HEK293 (cell line): ENCODE data around the gene VPS13D.

ENCODE experiments used
- CTCF ChIA-PET: fragments of 350-600 bp; formaldehyde crosslinking; extraction: SDS; loops from one replicate; lab custom pipeline; 2021; ENCODE audit warnings: antibody characterized with exemption; lab: Yijun Ruan, JAX
- POLR2A ChIA-PET: fragments of 300-600 bp; formaldehyde crosslinking; extraction: SDS; loops from one replicate; lab custom pipeline; 2020; ENCODE audit warnings: antibody characterized with exemption, inconsistent platforms; lab: Yijun Ruan, JAX
- H3K27ac ChIP-seq: fragments of 200-500 bp; sonication (Bioruptor generic); 2 replicates; pipeline ENCODE4 v1.5.1; 2014; ENCODE audit warnings: low read depth, low read length, control low read depth, inconsistent platforms; ENCODE audit errors: extremely low read depth
- H3K36me3 ChIP-seq, 2 experiments: fragments of 200-500 bp in 1 of 2; sonication (Bioruptor generic) in 1 of 2; 1 replicate in 1 of 2; 2 replicates in 1 of 2; pipeline ENCODE4 v1.5.1; 2014 to 2017; ENCODE audit warnings: inconsistent platforms in 2 of 2, low read length in 2 of 2; ENCODE audit not compliant: control insufficient read depth in 2 of 2, insufficient read depth in 1 of 2
- H3K4me1 ChIP-seq: fragments of 200-500 bp; sonication (Bioruptor generic); 2 replicates; pipeline ENCODE4 v1.5.1; 2014; ENCODE audit warnings: mild to moderate bottlenecking, low read length, inconsistent platforms; ENCODE audit not compliant: control insufficient read depth, insufficient read depth
- H3K4me3 ChIP-seq: 2 replicates; pipeline ENCODE4 v1.5.1; 2011; ENCODE audit warnings: low read depth, mild to moderate bottlenecking, control low read depth, low read length, moderate library complexity
- H3K9me3 ChIP-seq: fragments of 200-500 bp; sonication (Bioruptor generic); 2 replicates; pipeline ENCODE4 v1.5.1; 2014; ENCODE audit warnings: low read depth, low read length, inconsistent platforms; ENCODE audit not compliant: control insufficient read depth, insufficient read depth
- ELK4 ChIP-seq: IDR thresholded peaks from 2 replicates; pipeline ENCODE4 v1.6.1; 2011; ENCODE audit warnings: mild to moderate bottlenecking, low read depth, low read length, borderline replicate concordance
- FEZF1 ChIP-seq: fragments of 450-650 bp; formaldehyde crosslinking; IDR thresholded peaks from 2 replicates; pipeline ENCODE4 v1.5.1; 2016; ENCODE audit warnings: missing biosample characterization, missing genetic modification characterization
- GLIS1 ChIP-seq: fragments of 450-650 bp; formaldehyde crosslinking; IDR thresholded peaks from 2 replicates; pipeline ENCODE4 v1.5.1; 2016; ENCODE audit warnings: missing biosample characterization, missing genetic modification characterization
- KLF9 ChIP-seq: fragments of 450-650 bp; formaldehyde crosslinking; IDR thresholded peaks from 2 replicates; pipeline ENCODE4 v1.5.1; 2016; ENCODE audit warnings: missing biosample characterization, missing genetic modification characterization, low read depth
- MYNN ChIP-seq: fragments of 450-650 bp; formaldehyde crosslinking; IDR thresholded peaks from 2 replicates; pipeline ENCODE4 v1.5.1; 2016; ENCODE audit warnings: missing biosample characterization, missing genetic modification characterization, borderline replicate concordance
- PBX3 ChIP-seq: sonication (generic); formaldehyde crosslinking; IDR thresholded peaks from 2 replicates; pipeline ENCODE4 v1.8.1; 2022; ENCODE audit warnings: mild to moderate bottlenecking, moderate library complexity, missing genetic modification reagents
- SALL2 ChIP-seq: fragments of 450-650 bp; formaldehyde crosslinking; IDR thresholded peaks from 2 replicates; pipeline ENCODE4 v1.5.0; 2017; ENCODE audit warnings: missing biosample characterization, mild to moderate bottlenecking, missing genetic modification characterization, borderline replicate concordance
- TCF7L2 ChIP-seq: IDR thresholded peaks from 2 replicates; pipeline ENCODE4 v1.6.1; 2011; ENCODE audit warnings: low read depth, mild to moderate bottlenecking, inconsistent platforms, low read length, moderate library complexity, borderline replicate concordance
- WT1 ChIP-seq: fragments of 450-650 bp; formaldehyde crosslinking; IDR thresholded peaks from 2 replicates; pipeline ENCODE4 v1.5.1; 2016; ENCODE audit warnings: missing biosample characterization, missing genetic modification characterization
- YY2 ChIP-seq: fragments of 450-650 bp; formaldehyde crosslinking; IDR thresholded peaks from 2 replicates; pipeline ENCODE4 v1.5.1; 2016; ENCODE audit warnings: missing biosample characterization, missing genetic modification characterization
- ZBTB10 ChIP-seq: fragments of 450-650 bp; formaldehyde crosslinking; IDR thresholded peaks from 2 replicates; pipeline ENCODE4 v1.5.1; 2016; ENCODE audit warnings: missing biosample characterization, missing genetic modification characterization
- ZBTB17 ChIP-seq: fragments of 450-650 bp; formaldehyde crosslinking; IDR thresholded peaks from 2 replicates; pipeline ENCODE4 v1.5.1; 2016; ENCODE audit warnings: missing biosample characterization, missing genetic modification characterization
- ZFP41 ChIP-seq: fragments of 450-650 bp; formaldehyde crosslinking; IDR thresholded peaks from 2 replicates; pipeline ENCODE4 v1.5.1; 2016; ENCODE audit warnings: missing biosample characterization, missing genetic modification characterization, borderline replicate concordance
- ZFP69B ChIP-seq: fragments of 450-650 bp; formaldehyde crosslinking; IDR thresholded peaks from 2 replicates; pipeline ENCODE4 v1.5.1; 2016; ENCODE audit warnings: missing biosample characterization, missing genetic modification characterization
- ZNF112 ChIP-seq: fragments of 450-650 bp; formaldehyde crosslinking; IDR thresholded peaks from 2 replicates; pipeline ENCODE4 v1.5.0; 2017; ENCODE audit warnings: missing biosample characterization, missing genetic modification characterization
- ZNF114 ChIP-seq: fragments of 450-650 bp; formaldehyde crosslinking; IDR thresholded peaks from 2 replicates; pipeline ENCODE4 v1.5.0; 2017; ENCODE audit warnings: missing biosample characterization, missing genetic modification characterization
- ZNF133 ChIP-seq: fragments of 450-650 bp; formaldehyde crosslinking; IDR thresholded peaks from 2 replicates; pipeline ENCODE4 v1.5.1; 2016; ENCODE audit warnings: missing biosample characterization, missing genetic modification characterization
- ZNF202 ChIP-seq: fragments of 450-650 bp; formaldehyde crosslinking; IDR thresholded peaks from 2 replicates; pipeline ENCODE4 v1.5.1; 2016; ENCODE audit warnings: missing biosample characterization, missing genetic modification characterization, borderline replicate concordance
- ZNF311 ChIP-seq: fragments of 450-650 bp; formaldehyde crosslinking; IDR thresholded peaks from 2 replicates; pipeline ENCODE4 v1.5.1; 2017; ENCODE audit warnings: missing biosample characterization, missing genetic modification characterization, borderline replicate concordance
- ZNF335 ChIP-seq: fragments of 450-650 bp; formaldehyde crosslinking; conservative IDR thresholded peaks from 2 replicates; pipeline ENCODE4 v1.5.1; 2016; ENCODE audit warnings: missing biosample characterization, missing genetic modification characterization
- ZNF391 ChIP-seq: fragments of 450-650 bp; formaldehyde crosslinking; IDR thresholded peaks from 2 replicates; pipeline ENCODE4 v1.5.1; 2016; ENCODE audit warnings: low read depth, missing biosample characterization, missing genetic modification characterization, borderline replicate concordance
- ZNF416 ChIP-seq: fragments of 450-650 bp; formaldehyde crosslinking; IDR thresholded peaks from 2 replicates; pipeline ENCODE4 v1.5.1; 2016; ENCODE audit warnings: missing biosample characterization, missing genetic modification characterization
- ZNF433 ChIP-seq: fragments of 450-650 bp; formaldehyde crosslinking; IDR thresholded peaks from 2 replicates; pipeline ENCODE4 v1.5.1; 2016; ENCODE audit warnings: missing biosample characterization, missing genetic modification characterization, low read depth
- ZNF624 ChIP-seq: fragments of 450-650 bp; formaldehyde crosslinking; IDR thresholded peaks from 2 replicates; pipeline ENCODE4 v1.5.1; 2017; ENCODE audit warnings: missing biosample characterization, missing genetic modification characterization
- ZNF701 ChIP-seq: fragments of 450-650 bp; formaldehyde crosslinking; IDR thresholded peaks from 2 replicates; pipeline ENCODE4 v1.5.1; 2016; ENCODE audit warnings: missing biosample characterization, missing genetic modification characterization
- ZNF776 ChIP-seq: fragments of 450-650 bp; formaldehyde crosslinking; IDR thresholded peaks from 2 replicates; pipeline ENCODE4 v1.5.0; 2017; ENCODE audit warnings: missing biosample characterization, missing genetic modification characterization, borderline replicate concordance
- ZNF830 ChIP-seq: fragments of 450-650 bp; IDR thresholded peaks from 2 replicates; pipeline ENCODE4 v1.5.0; 2018; ENCODE audit warnings: missing biosample characterization, missing genetic modification characterization, low read depth, mild to moderate bottlenecking, moderate library complexity
- ZSCAN16 ChIP-seq: fragments of 450-650 bp; formaldehyde crosslinking; IDR thresholded peaks from 2 replicates; pipeline ENCODE4 v1.5.1; 2016; ENCODE audit warnings: missing biosample characterization, missing genetic modification characterization
- TF ChIP-seq, protein P1 (sequence below): fragments of 450-650 bp; formaldehyde crosslinking; conservative IDR thresholded peaks from 2 replicates; pipeline ENCODE4 v1.5.1; 2016; ENCODE audit warnings: low read depth, missing biosample characterization, missing genetic modification characterization

The VPS13D gene

DNA sequence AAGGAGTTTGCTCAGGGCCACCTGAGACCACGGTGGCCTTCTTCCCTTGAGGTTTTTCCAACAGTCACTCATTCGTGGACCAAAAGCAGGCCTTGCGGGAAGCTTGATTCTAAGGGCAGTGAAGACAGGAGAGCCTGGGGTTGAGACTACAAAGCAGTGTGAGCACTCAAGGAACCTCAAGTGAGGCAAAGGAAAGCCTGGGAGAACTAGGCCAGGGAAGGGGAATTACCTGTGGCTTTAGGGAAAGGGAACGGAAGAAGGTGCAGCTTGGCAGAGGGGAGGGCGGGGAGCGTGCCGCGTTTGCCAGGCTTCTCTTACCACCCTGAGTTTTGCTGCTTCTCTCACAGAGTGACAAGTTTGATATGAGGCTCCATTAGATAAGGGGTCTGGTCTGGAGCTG lies 273.9 kb downstream of the VPS13D start (continued):
- TF ChIP-seq ZNF391 (tag by site-specific recombination): no peak
- TF ChIP-seq ZFP69B (tag by site-specific recombination): no peak
- TF ChIP-seq ZNF335 (tag by site-specific recombination): no peak

GRCh38 chr1:12504601-12505000 lies 274.8 kb downstream of the VPS13D start:
- peaks cover 0 to 20% of the 10 kb centered on the region in 2 experiments; a peak in 1 of 3 replicates for H3K36me3 ChIP-seq
- H3K4me3 ChIP-seq: no peak overlapping the region
- no peak overlapping the region for H3K27ac ChIP-seq
- H3K4me1 ChIP-seq: no peaks in the 10 kb centered on the region
- POLR2A ChIA-PET: no interaction called here
- no peaks in the 10 kb centered on the region for H3K9me3 ChIP-seq
- TF ChIP-seq KLF9 (tag by site-specific recombination) (no peak), ZNF202 (no peak), ELK4 (no peak), FEZF1 (tag by site-specific recombination) (no peak)
- TF ChIP-seq, all 188 proteins: peak for 0
- CTCF ChIA-PET: no interaction called here

DNA sequence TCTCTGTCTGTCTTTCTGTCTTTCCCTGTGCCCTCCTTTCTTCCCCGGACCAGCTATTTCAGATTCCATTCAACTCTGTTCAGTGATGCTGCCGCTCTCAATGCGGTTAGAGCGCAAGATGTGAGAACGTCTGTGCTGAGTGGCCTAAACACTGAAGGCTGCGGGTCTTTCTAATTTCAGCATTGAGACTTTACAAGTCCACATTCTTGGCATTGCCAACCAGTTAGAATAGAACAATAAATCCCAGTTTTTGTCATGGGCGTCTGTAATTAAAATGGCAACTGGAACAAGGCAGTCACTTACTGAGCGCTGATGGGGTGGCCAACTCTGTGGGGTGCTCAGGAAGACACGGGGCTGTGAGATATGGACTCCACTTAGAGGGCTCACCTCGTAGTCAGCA lies 275.4 kb downstream of the VPS13D start:
- CTCF ChIA-PET: no interaction called here
- H3K36me3 ChIP-seq: peaks cover 0 to 19% of the 10 kb centered on the region in 2 experiments; a peak in 1 of 3 replicates

GRCh38 chr1:12505639-12506280 lies 275.9 kb downstream of the VPS13D start:
- H3K27ac ChIP-seq: no peak overlapping the region
- POLR2A ChIA-PET: no interaction called here
- no peaks in the 10 kb centered on the region for H3K4me1 ChIP-seq
- no peak overlapping the region for H3K4me3 ChIP-seq
- H3K36me3 ChIP-seq: peaks cover 0 to 23% of the 10 kb centered on the region in 2 experiments; a peak in 1 of 3 replicates
- H3K9me3 ChIP-seq: no peaks in the 10 kb centered on the region
- CTCF ChIA-PET: interaction anchor here (0.6 kb wide), 1 partner anchor 893 kb away, joined by 3 read pairs; no protein-coding TSS in a partner anchor
- no peak for TF ChIP-seq ZNF830 (tag by site-specific recombination)
- no peak for TF ChIP-seq ZNF114 (tag by site-specific recombination)
- TF ChIP-seq ZBTB17: no peak
- TF ChIP-seq ZNF416 (tag by site-specific recombination): no peak
- no peak for TF ChIP-seq GLIS1 (tag by site-specific recombination)
- TF ChIP-seq ZBTB10 (tag by site-specific recombination): no peak
- TF ChIP-seq PBX3: no peak
- no peak for TF ChIP-seq ZNF701 (tag by site-specific recombination)
- TF ChIP-seq, protein P1, sequence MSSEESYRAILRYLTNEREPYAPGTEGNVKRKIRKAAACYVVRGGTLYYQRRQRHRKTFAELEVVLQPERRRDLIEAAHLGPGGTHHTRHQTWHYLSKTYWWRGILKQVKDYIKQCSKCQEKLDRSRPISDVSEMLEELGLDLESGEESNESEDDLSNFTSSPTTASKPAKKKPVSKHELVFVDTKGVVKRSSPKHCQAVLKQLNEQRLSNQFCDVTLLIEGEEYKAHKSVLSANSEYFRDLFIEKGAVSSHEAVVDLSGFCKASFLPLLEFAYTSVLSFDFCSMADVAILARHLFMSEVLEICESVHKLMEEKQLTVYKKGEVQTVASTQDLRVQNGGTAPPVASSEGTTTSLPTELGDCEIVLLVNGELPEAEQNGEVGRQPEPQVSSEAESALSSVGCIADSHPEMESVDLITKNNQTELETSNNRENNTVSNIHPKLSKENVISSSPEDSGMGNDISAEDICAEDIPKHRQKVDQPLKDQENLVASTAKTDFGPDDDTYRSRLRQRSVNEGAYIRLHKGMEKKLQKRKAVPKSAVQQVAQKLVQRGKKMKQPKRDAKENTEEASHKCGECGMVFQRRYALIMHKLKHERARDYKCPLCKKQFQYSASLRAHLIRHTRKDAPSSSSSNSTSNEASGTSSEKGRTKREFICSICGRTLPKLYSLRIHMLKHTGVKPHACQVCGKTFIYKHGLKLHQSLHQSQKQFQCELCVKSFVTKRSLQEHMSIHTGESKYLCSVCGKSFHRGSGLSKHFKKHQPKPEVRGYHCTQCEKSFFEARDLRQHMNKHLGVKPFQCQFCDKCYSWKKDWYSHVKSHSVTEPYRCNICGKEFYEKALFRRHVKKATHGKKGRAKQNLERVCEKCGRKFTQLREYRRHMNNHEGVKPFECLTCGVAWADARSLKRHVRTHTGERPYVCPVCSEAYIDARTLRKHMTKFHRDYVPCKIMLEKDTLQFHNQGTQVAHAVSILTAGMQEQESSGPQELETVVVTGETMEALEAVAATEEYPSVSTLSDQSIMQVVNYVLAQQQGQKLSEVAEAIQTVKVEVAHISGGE (tag by site-specific recombination): no peak

More for the DNA sequence above, 275.4 kb downstream of the VPS13D start:
- no peaks in the 10 kb centered on the region for H3K4me1 ChIP-seq
- H3K4me3 ChIP-seq: no peak overlapping the region
- no peaks in the 10 kb centered on the region for H3K9me3 ChIP-seq
- H3K27ac ChIP-seq: no peak overlapping the region
- POLR2A ChIA-PET: no interaction called here
- TF ChIP-seq TCF7L2: no peak
- no peak for TF ChIP-seq WT1
- no peak for TF ChIP-seq ZNF112 (tag by site-specific recombination)
- TF ChIP-seq MYNN (tag by site-specific recombination): no peak
- TF ChIP-seq ZNF433 (tag by site-specific recombination): no peak
- no peak for TF ChIP-seq ZNF133 (tag by site-specific recombination)
- TF ChIP-seq ZSCAN16 (tag by site-specific recombination): no peak
- no peak for TF ChIP-seq ZNF311 (tag by site-specific recombination)
- no peak for TF ChIP-seq ZNF776 (tag by site-specific recombination)
- TF ChIP-seq ZNF624: no peak
- no peak for TF ChIP-seq SALL2
- no peak for TF ChIP-seq YY2 (tag by site-specific recombination)
- TF ChIP-seq ZFP41 (tag by site-specific recombination): no peak
- TF ChIP-seq, all 188 proteins: peak for 0
